Naive B cell (primary cell): ENCODE results near the gene LRRC37B. TPM values are rescaled to one million over a fixed set of nuclear protein-coding genes. Genes with fewer than 3 reads are reported as not detected.
"Not testable (repeated sequence)": the region's sequence is repeated elsewhere in the genome, so short reads cannot be mapped to it uniquely, and the experiment has no call there.

Experiments
- ATAC-seq, 2 donors: fragments of 150-1000 bp; cut with Tn5 transposase; 2 replicates each; pipeline ENCODE4 v1.10.0; 2021; ENCODE audit warnings: low read depth in 2 of 2, mild to moderate bottlenecking in 2 of 2, moderate library complexity in 2 of 2
- DNase-seq: peaks from one replicate; pipeline ENCODE4 v3.0.0; 2022
- H3K27ac Mint-ChIP-seq, 6 donors: one replicate each; pipeline ENCODE4 v1.8.0; 2020 to 2022; ENCODE audit warnings: mild to moderate bottlenecking in 6 of 6, mixed read lengths in 6 of 6, moderate library complexity in 5 of 6, inconsistent platforms in 2 of 6
- H3K27me3 Mint-ChIP-seq, 3 donors: one replicate each; pipeline ENCODE4 v1.8.0; 2021 to 2022; ENCODE audit warnings: mixed read lengths in 3 of 3, mild to moderate bottlenecking in 1 of 3
- H3K36me3 Mint-ChIP-seq, 2 donors: one replicate each; pipeline ENCODE4 v1.8.0; 2020 to 2022; ENCODE audit warnings: mixed read lengths in 2 of 2, inconsistent platforms in 1 of 2, mild to moderate bottlenecking in 1 of 2
- H3K4me1 Mint-ChIP-seq, 3 donors: one replicate each; pipeline ENCODE4 v1.8.0; 2020 to 2022; ENCODE audit warnings: mixed read lengths in 3 of 3, inconsistent platforms in 1 of 3, mild to moderate bottlenecking in 1 of 3, moderate library complexity in 1 of 3
- H3K4me3 Mint-ChIP-seq, 8 donors: one replicate each; pipeline ENCODE4 v1.8.0; 2020 to 2022; ENCODE audit warnings: mild to moderate bottlenecking in 8 of 8, mixed read lengths in 8 of 8, moderate library complexity in 8 of 8, inconsistent platforms in 2 of 8
- H3K9me3 Mint-ChIP-seq, 7 donors: one replicate each; pipeline ENCODE4 v1.8.0; 2020 to 2022; ENCODE audit warnings: mixed read lengths in 7 of 7, mild to moderate bottlenecking in 5 of 7, inconsistent platforms in 2 of 7, moderate library complexity in 1 of 7
- polyA plus RNA-seq, 6 donors: library from polyadenylated mRNA; unstranded; fragments of 300-500 nt; fragmentation: Illumina TruSeq; gene quantifications; one replicate each; pipeline ENCODE4 v1.2.3, GENCODE V29; 2021; ENCODE audit warnings: low read depth in 6 of 6

The LRRC37B gene
- polyA plus RNA-seq, 6 donors from 2014 or later = 1.9 to 7.6 (median 5.1) TPM

- ATAC-seq (no peak), DNase-seq (no peak)
- Mint-ChIP-seq H3K4me1 (peaks cover 4 to 13% (median 11%) of the 10 kb centered on the region in 3 donors), H3K36me3 (no peaks in the 10 kb centered on the region), H3K9me3 (no peaks in the 10 kb centered on the region), H3K4me3 (no peak overlapping the region), H3K27ac (no peak overlapping the region), H3K27me3 (no peaks in the 10 kb centered on the region)
These were observed 12.0 kb downstream of the LRRC37B start for GRCh38 chr17:32019228-32019627.

- H3K9me3 Mint-ChIP-seq = no peaks in the 10 kb centered on the region
- H3K4me1 Mint-ChIP-seq = peaks cover 4 to 9% (median 7%) of the 10 kb centered on the region in 3 donors
- DNase-seq (no peak), ATAC-seq (no peak)
- peak overlapping the region in 2 of 6 donors; percentile 47 to 54 for H3K27ac Mint-ChIP-seq
- no peaks in the 10 kb centered on the region for H3K36me3 Mint-ChIP-seq
- H3K4me3 Mint-ChIP-seq = no peak overlapping the region
- no peaks in the 10 kb centered on the region for H3K27me3 Mint-ChIP-seq
These were observed 13.9 kb downstream of the LRRC37B start for GRCh38 chr17:32020943-32021614.

- peak overlapping the region in 2 of 6 donors; percentile 47 to 54 for H3K27ac Mint-ChIP-seq
- ATAC-seq (no peak), DNase-seq (no peak)
- no peak overlapping the region for H3K4me3 Mint-ChIP-seq
- no peaks in the 10 kb centered on the region for H3K9me3 Mint-ChIP-seq
- H3K27me3 Mint-ChIP-seq = no peaks in the 10 kb centered on the region
- no peaks in the 10 kb centered on the region for H3K36me3 Mint-ChIP-seq
- H3K4me1 Mint-ChIP-seq = peaks cover 0 to 4% (median 2%) of the 10 kb centered on the region in 3 donors
These were observed 14.4 kb downstream of the LRRC37B start for GRCh38 chr17:32021615-32021955.

GRCh38 chr17:32022554-32022953, 15.4 kb downstream of the LRRC37B start:
- H3K27ac Mint-ChIP-seq = peak overlapping the region in 1 of 6 donors; percentile 69
- DNase-seq, H3K4me3 Mint-ChIP-seq, H3K27me3 Mint-ChIP-seq, H3K4me1 Mint-ChIP-seq, H3K9me3 Mint-ChIP-seq, ATAC-seq, H3K36me3 Mint-ChIP-seq: not testable (repeated sequence)

GRCh38 chr17:32027271-32027670, 20.1 kb downstream of the LRRC37B start:
- not testable (repeated sequence) for H3K4me1 Mint-ChIP-seq, ATAC-seq

GRCh38 chr17:32033223-32033622, 26.0 kb downstream of the LRRC37B start:
- Mint-ChIP-seq H3K36me3 (peaks cover 5 to 16% of the 10 kb centered on the region in 2 donors), H3K4me1 (no peaks in the 10 kb centered on the region), H3K9me3 (no peaks in the 10 kb centered on the region), H3K27ac (no peak overlapping the region), H3K4me3 (no peak overlapping the region), H3K27me3 (no peaks in the 10 kb centered on the region)
- ATAC-seq (no peak), DNase-seq (no peak)

More at GRCh38 chr17:32027271-32027670, 20.1 kb downstream of the LRRC37B start:
- not testable (repeated sequence) for H3K9me3 Mint-ChIP-seq, H3K36me3 Mint-ChIP-seq, H3K4me3 Mint-ChIP-seq, H3K27me3 Mint-ChIP-seq, DNase-seq
- H3K27ac Mint-ChIP-seq = peak overlapping the region in 3 of 6 donors; percentile 12 to 75 (median 69)

- ATAC-seq, H3K9me3 Mint-ChIP-seq, DNase-seq, H3K4me3 Mint-ChIP-seq, H3K4me1 Mint-ChIP-seq, H3K27ac Mint-ChIP-seq, H3K27me3 Mint-ChIP-seq: not testable (repeated sequence)
- H3K36me3 Mint-ChIP-seq = peaks cover 5 to 16% of the 10 kb centered on the region in 2 donors
These were observed 26.6 kb downstream of the LRRC37B start for GRCh38 chr17:32033812-32034211.

- not testable (repeated sequence) for H3K4me3 Mint-ChIP-seq, H3K27ac Mint-ChIP-seq, H3K9me3 Mint-ChIP-seq, DNase-seq, H3K4me1 Mint-ChIP-seq, ATAC-seq, H3K27me3 Mint-ChIP-seq
- H3K36me3 Mint-ChIP-seq = peaks cover 9 to 12% of the 10 kb centered on the region in 2 donors
These were observed 33.1 kb downstream of the LRRC37B start for GRCh38 chr17:32040246-32040645.

- DNase-seq, H3K4me1 Mint-ChIP-seq, H3K27ac Mint-ChIP-seq, H3K27me3 Mint-ChIP-seq, H3K4me3 Mint-ChIP-seq, ATAC-seq, H3K9me3 Mint-ChIP-seq: not testable (repeated sequence)
- peaks cover 5 to 11% of the 10 kb centered on the region in 2 donors for H3K36me3 Mint-ChIP-seq
These were observed 34.2 kb downstream of the LRRC37B start for GRCh38 chr17:32041306-32041875.

GRCh38 chr17:32042266-32042665, 35.1 kb downstream of the LRRC37B start:
- H3K27ac Mint-ChIP-seq, H3K27me3 Mint-ChIP-seq, H3K4me1 Mint-ChIP-seq, H3K36me3 Mint-ChIP-seq, H3K4me3 Mint-ChIP-seq, H3K9me3 Mint-ChIP-seq, ATAC-seq, DNase-seq: not testable (repeated sequence)

- peak overlapping the region in 1 of 6 donors; percentile 60 for H3K27ac Mint-ChIP-seq
- not testable (repeated sequence) for DNase-seq, H3K4me1 Mint-ChIP-seq, H3K9me3 Mint-ChIP-seq, H3K27me3 Mint-ChIP-seq, ATAC-seq, H3K36me3 Mint-ChIP-seq, H3K4me3 Mint-ChIP-seq
These were observed 38.4 kb downstream of the LRRC37B start for GRCh38 chr17:32045611-32046010.

GRCh38 chr17:32047663-32048062, 40.5 kb downstream of the LRRC37B start:
- H3K4me3 Mint-ChIP-seq, H3K27me3 Mint-ChIP-seq, ATAC-seq, H3K9me3 Mint-ChIP-seq, H3K27ac Mint-ChIP-seq, H3K4me1 Mint-ChIP-seq, DNase-seq, H3K36me3 Mint-ChIP-seq: not testable (repeated sequence)

- not testable (repeated sequence) for H3K27ac Mint-ChIP-seq, H3K4me1 Mint-ChIP-seq, H3K36me3 Mint-ChIP-seq, DNase-seq, ATAC-seq, H3K9me3 Mint-ChIP-seq, H3K4me3 Mint-ChIP-seq, H3K27me3 Mint-ChIP-seq
These were observed 47.8 kb downstream of the LRRC37B start for GRCh38 chr17:32054985-32055384.

- ATAC-seq, H3K36me3 Mint-ChIP-seq, H3K4me1 Mint-ChIP-seq, H3K4me3 Mint-ChIP-seq, DNase-seq, H3K27me3 Mint-ChIP-seq, H3K9me3 Mint-ChIP-seq: not testable (repeated sequence)
- H3K27ac Mint-ChIP-seq = peak overlapping the region in 1 of 6 donors; percentile 28
These were observed 48.2 kb downstream of the LRRC37B start for GRCh38 chr17:32055425-32055824.
